HFF-Myc (cell line): Measurements from ENCODE around the gene TNFSF15.

Source experiments
- DNase-seq: peaks from one replicate; pipeline ENCODE4 v3.0.0-alpha.2; 2011; ENCODE audit warnings: low read depth; ENCODE audit errors: extremely low read depth
- H3K4me3 ChIP-seq: replicated peaks from 2 replicates; pipeline ENCODE4 v1.5.1; 2011; ENCODE audit warnings: low read depth, mild to moderate bottlenecking, control low read depth, low read length
- TF ChIP-seq, protein P1 (sequence below): IDR thresholded peaks from 2 replicates; pipeline ENCODE4 v1.5.1; 2012; ENCODE audit warnings: mild to moderate bottlenecking, low read depth, low read length, control low read depth; ENCODE audit errors: missing control alignments

TNFSF15 gene

DNA sequence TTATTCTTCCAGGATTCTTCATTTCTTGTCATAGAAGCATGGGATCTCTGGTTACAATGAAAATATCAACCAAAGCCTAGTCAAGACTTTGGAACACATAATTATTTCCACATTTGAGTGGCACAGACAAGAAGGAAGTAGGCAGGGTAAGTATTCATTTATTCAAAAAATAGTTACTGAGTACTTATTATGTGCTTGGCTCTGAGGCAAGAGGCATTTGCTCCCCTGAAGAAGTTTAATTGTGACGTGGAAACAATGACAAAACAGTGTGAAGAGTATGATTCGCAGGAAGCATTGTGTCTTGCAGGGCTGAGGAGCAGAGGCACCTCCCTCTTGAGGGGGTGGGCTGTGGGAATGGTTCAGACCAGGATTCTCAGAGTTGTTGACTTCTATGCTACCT lies 45.0 kb upstream of the TNFSF15 start:
- no peak for DNase-seq

DNA sequence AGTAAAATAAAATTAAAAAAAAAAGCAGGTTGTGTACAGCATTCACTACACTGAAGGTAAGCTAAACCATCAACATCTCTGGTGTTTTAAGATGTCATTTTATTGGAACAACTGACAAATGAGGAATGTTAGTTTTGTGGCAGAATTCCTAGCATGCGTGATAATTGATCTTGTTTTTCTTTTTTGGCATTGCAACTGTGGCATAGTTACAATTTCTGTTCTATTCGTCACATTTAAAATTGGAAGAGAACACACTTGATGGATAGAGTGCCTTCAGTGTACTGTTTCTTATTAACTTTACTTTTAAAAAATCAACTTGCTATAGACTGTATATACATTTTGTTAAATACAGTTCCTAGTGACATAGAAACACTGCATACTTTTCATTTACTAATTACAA lies 43.6 kb upstream of the TNFSF15 start:
- no peak for DNase-seq
- TF ChIP-seq, protein P1, sequence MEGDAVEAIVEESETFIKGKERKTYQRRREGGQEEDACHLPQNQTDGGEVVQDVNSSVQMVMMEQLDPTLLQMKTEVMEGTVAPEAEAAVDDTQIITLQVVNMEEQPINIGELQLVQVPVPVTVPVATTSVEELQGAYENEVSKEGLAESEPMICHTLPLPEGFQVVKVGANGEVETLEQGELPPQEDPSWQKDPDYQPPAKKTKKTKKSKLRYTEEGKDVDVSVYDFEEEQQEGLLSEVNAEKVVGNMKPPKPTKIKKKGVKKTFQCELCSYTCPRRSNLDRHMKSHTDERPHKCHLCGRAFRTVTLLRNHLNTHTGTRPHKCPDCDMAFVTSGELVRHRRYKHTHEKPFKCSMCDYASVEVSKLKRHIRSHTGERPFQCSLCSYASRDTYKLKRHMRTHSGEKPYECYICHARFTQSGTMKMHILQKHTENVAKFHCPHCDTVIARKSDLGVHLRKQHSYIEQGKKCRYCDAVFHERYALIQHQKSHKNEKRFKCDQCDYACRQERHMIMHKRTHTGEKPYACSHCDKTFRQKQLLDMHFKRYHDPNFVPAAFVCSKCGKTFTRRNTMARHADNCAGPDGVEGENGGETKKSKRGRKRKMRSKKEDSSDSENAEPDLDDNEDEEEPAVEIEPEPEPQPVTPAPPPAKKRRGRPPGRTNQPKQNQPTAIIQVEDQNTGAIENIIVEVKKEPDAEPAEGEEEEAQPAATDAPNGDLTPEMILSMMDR = no peak
- H3K4me3 ChIP-seq = no peak overlapping the region

More for the DNA sequence above, 45.0 kb upstream of the TNFSF15 start:
- H3K4me3 ChIP-seq = no peak overlapping the region
- TF ChIP-seq, protein P1 = no peak

DNA sequence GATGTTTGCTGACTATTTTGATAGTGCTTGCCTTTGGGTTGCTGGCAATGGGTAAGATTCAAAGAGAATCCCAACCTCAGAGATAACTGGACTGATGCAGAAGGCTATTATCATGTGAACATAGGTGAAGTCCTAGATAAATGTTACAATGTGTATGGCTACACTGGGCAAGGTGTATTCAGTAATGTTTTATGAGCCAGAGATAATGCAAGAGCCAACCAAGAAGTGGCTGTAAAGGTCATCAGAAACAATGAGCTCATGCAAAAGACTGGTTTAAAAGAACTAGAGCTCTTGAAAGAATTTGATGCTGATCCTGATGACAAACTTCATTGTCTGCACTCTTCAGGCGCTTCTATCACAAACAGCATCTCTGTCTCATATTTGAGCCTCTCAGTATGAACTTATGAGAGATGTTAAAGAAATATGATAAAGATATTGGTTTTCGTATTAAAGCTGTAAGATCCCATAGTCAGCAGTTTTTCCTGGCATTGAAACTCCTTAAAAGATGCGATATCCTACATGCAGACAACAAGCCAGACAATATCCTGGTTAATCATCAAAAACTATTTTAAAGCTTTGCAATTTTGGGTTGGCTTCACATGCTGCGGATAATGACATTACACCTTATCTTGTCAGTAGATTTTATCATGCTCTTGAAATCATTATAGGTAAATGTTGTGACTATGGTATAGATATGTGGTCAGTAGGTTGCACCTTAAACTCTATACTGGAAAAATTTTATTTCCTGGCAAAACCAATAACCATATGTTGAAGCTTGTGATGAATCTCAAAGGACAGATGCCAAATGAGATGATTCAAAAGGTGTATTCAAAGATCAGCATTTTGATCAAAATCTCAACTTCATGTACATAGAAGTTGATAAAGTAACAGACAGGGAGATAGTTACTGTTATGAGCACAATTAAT lies 41.9 kb upstream of the TNFSF15 start:
- DNase-seq = no peak
- no peak overlapping the region for H3K4me3 ChIP-seq
- TF ChIP-seq, protein P1 = no peak

DNA sequence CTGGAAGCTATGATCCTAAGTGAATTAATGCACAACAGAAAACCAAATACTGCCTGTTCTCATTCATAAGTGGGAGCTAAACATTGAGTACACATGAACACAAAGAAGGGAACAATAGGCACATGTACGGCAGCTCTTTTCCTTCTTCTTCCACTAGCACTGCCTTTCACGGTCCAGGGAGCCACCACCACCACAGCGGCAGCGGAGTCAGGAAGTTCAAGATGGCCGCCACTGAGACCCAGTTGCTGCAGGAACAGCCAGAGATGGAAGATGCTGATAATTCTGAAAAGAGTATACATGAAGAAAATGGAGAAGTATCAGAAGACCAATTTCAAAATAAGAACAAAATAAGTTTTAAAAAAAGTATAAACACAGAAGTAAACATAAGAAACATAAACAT lies 39.5 kb upstream of the TNFSF15 start:
- no peak for DNase-seq
- TF ChIP-seq, protein P1 = no peak
- no peak overlapping the region for H3K4me3 ChIP-seq

DNA sequence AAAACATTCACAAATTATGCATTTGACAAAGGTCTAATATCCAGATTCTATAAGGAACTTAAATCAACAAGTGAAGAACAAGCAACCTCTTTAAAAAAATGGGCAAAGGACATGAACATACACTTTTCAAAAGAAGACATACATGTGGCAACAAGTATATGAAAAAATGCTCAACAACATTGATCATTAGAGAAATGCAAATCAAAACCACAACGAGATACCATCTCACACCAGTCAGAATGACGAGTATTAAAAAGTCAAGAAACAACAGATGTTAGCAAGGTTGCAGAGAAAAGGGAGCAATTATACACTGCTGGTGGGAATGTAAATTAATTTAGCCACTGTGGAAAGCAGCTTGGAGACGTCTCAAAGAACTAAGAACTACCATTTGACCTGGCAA lies 38.9 kb upstream of the TNFSF15 start:
- no peak for DNase-seq
- TF ChIP-seq, protein P1 = no peak
- no peak overlapping the region for H3K4me3 ChIP-seq

DNA sequence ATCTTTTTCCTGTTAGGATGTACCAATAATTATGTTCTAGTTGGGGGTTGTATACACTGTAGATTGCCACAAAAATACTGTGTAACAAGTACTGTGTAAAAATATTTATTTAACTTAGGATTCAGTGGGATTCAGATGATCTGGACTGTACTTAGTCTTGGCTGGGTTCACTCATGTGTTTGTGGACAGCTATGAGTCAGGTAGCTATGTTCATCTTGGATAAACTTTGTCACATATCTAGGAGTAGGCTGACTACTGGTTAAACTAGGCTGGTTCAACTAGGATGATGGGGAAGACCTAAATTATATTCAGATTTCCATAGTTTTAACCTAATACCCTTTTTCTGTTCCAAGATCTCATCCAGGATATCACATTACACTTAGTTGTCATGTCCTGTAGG lies 32.1 kb upstream of the TNFSF15 start:
- H3K4me3 ChIP-seq = no peak overlapping the region
- TF ChIP-seq, protein P1 = no peak
- no peak for DNase-seq
